Ishikawa (cell line): Measurements from ENCODE around the gene FTO.

ENCODE experiments used
- CEBPB ChIP-seq: IDR thresholded peaks from 2 replicates; pipeline ENCODE4 v1.6.1; 2012
- CREB1 ChIP-seq: IDR thresholded peaks from 2 replicates; pipeline ENCODE4 v1.6.1; 2012; ENCODE audit warnings: low read depth
- EP300 ChIP-seq: IDR thresholded peaks from 2 replicates; pipeline ENCODE4 v1.6.1; 2012; ENCODE audit warnings: borderline replicate concordance
- MAX ChIP-seq: IDR thresholded peaks from 2 replicates; pipeline ENCODE4 v1.6.1; 2012
- RAD21 ChIP-seq: IDR thresholded peaks from 2 replicates; pipeline ENCODE4 v1.6.1; 2012; ENCODE audit warnings: low read depth
- REST ChIP-seq: IDR thresholded peaks from 2 replicates; pipeline ENCODE4 v1.6.1; 2012; ENCODE audit warnings: low read depth, mild to moderate bottlenecking
- TEAD4 ChIP-seq: IDR thresholded peaks from 2 replicates; pipeline ENCODE4 v1.6.1; 2012
- YY1 ChIP-seq: IDR thresholded peaks from 2 replicates; pipeline ENCODE4 v1.6.1; 2012; ENCODE audit warnings: low read depth
- ZBTB7A ChIP-seq: IDR thresholded peaks from 2 replicates; pipeline ENCODE4 v1.6.1; 2012; ENCODE audit warnings: low read depth

- TF ChIP-seq ZBTB7A (no peak), MAX (peak; percentile 51; the same call in 1 of the 2 replicates), EP300 (no peak), YY1 (no peak), REST (no peak), CREB1 (no peak), CEBPB (no peak), TEAD4 (no peak), RAD21 (no peak)
These were observed 88.4 kb downstream of the FTO start for GRCh38 chr16:53792161-53792951.
